Stimulated activated CD4-positive, alpha-beta T cell treated with anti-CD3 and anti-CD28 coated beads, TNF-alpha, amount 100 ng/mL, for 4 hours (primary cell): Measurements from ENCODE around the gene SNX33.
A peak's percentile ranks its signal among the peaks of the same experiment; 100 is the strongest.
"Not testable (repeated sequence)": the region's sequence is repeated elsewhere in the genome, so short reads cannot be mapped to it uniquely, and the experiment has no call there.

Experiments
- DNase-seq, 3 experiments: peaks; one replicate each; pipeline ENCODE4 v3.0.0-alpha.2; 2020; ENCODE audit warnings: low read depth in 3 of 3

SNX33 gene

DNA sequence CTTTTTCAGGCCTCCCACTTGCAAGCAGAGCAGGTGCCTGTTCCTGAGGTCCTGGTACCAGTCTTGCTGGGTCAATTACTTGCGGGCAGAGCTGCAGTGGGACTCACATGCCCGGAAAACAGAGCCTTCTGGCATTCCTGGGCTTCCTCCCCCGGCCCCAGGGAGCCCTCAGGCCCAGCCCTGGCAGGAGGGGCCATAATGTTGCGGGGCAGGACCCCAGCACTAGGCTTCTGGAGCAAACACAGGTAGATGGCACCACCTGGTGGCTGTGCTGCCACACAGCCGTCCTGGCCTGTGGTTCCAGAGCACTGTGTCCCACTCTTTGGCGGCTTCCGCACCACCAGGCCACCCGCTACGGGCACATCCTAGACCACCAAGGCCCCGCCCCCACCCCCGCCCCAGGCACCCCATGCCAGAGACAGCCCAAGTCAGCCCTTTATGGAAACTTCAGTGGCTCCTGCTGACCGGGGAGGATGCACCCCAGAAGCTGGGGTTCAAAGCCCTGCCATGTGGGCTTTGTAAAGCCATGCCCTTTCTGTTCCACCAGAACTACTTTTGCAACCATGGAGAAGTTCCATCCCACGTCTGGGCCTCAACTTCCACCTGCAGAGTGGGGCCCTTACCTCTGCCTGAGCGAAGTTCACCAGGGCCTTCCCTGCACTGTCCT lies 36.1 kb downstream of the SNX33 start:
- DNase-seq, result peak; percentile 40 to 49 (median 43)

- DNase-seq, result no peak
Measured at GRCh38 chr15:75684648-75685047, 36.9 kb downstream of the SNX33 start.

- DNase-seq, result no peak
Measured at GRCh38 chr15:75685195-75685594, 37.5 kb downstream of the SNX33 start.

DNA sequence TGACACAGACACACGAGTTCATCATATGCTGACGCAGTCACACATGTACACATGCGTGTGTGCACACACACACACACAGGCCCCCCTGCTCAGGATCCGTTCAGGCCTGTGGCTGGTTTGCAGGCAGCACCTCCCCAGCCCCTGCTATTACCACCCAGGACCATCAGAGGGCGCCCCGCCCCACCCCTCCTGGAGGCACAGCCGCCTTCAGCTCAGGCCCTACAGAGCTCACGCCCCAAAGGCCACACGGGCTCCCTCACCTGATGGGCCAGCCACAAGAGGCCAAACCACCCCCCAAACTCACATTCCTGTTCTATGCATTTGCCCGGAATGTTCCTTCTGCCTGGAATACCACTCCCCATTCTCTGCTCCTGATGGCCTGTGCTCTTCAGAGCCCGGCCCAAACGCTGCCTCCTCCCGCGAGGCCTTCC lies 38.5 kb downstream of the SNX33 start:
- peak; percentile 53 to 57 (median 54) for DNase-seq

- DNase-seq, result no peak
Measured at GRCh38 chr15:75687486-75688277, 40.0 kb downstream of the SNX33 start.

DNA sequence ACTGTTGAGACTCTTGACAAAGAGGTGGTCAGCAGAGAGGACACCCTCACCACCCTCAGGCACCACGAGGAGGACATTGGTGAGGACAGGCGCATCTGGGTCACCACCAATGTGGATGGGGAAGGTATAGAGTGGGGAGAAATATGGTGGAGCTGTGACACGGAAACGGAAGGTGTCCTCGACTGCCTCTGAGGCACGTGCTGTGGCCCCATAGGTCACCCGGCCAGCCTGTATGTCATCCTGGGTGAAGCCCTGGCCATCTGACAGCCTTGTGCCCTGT lies 40.5 kb downstream of the SNX33 start:
- no peak for DNase-seq

- no peak for DNase-seq
Measured at GRCh38 chr15:75688831-75689230, 41.1 kb downstream of the SNX33 start.

GRCh38 chr15:75689429-75689828 lies 41.7 kb downstream of the SNX33 start:
- DNase-seq, result not testable (repeated sequence)

GRCh38 chr15:75692311-75692710 lies 44.6 kb downstream of the SNX33 start:
- not testable (repeated sequence) for DNase-seq

DNA sequence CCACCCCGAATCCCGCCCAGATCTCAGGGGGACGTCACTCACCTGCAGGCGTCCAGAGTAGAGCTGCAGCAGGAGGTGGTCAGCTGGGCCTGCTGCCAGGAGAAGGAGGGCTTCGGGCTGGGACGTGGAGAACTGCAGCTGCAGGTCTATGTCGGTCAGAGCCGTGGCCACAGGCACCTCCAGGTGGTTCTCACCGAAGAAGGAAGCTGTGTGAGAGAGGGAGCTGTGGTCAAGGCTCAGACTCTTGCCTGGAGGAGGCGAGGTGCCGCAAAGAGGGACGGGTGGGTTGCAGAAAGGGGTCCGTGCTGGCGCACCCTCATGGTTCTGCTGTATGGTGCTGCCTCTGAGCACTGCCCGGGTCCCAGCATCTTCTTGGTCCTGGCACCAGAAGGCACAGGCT lies 45.3 kb downstream of the SNX33 start:
- DNase-seq, result not testable (repeated sequence)

GRCh38 chr15:75693501-75694240 lies 46.0 kb downstream of the SNX33 start:
- DNase-seq, result no peak

DNA sequence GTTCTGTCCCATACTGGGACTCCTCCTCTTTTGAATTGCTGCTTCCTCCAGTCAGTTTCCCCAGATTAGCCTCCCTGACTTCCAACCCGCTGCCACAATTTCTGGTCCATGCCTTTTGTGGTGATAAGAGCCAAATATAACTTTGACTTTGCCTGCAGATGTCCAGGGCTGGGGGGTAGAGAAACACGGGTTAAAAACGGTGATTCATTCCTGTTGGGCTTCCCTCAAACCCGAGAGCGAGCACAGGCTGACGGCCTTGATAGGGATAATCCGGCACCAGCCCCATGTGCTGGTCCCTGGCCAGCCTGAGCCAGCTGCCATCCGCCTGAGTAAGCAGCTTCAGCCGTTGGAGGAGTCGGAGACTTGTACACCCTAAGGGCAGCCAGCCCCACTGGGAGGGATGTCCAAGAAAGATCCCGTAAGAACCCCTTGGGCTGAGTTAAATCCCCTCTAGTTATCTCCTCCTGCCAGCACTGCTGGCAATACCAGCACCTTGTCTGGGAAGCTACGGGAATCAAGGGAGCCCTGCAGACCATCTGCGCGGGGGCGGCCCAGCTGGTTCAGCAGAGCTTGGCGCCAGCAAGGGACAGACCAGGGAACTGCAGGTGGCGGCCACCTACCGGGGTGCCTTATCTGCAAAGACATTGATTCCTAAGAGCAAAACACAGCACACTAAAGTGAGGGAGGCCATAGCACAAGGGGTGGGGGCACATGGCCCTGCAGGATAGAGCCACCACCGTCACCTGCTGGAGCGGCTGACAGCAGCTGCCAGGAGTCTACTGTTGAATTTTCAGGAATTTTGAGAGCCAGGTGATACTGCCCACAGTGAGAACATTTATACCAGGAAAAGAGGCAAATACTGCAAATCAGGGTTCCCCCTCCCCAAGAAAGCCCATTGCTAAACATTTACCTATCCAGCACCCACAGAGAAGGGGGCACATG lies 46.8 kb downstream of the SNX33 start:
- DNase-seq, result no peak

DNA sequence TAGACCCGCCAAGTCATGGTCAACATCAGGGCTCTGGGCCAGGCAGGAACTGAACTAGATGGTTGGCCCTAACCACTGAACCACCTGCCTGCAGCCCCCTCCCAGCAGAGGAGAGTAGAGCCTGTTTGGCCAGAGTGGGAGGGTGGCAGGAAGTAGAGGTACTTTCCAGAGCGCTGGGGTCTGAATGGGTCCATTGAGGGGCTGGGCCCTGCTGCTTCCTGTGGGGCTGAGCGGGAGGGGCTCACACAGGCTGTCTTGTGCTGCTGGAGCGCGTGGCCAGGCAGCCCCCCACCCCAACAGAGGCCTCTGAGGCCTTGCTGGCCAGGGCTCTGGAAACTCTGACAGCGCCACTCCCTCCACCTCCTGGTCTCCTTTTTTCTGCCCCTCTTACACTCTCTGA lies 47.5 kb downstream of the SNX33 start:
- no peak for DNase-seq

GRCh38 chr15:75695634-75696310 lies 48.1 kb downstream of the SNX33 start:
- no peak for DNase-seq

GRCh38 chr15:75696311-75696720 lies 48.6 kb downstream of the SNX33 start:
- no peak for DNase-seq

GRCh38 chr15:75696854-75697259 lies 49.1 kb downstream of the SNX33 start:
- DNase-seq, result no peak

GRCh38 chr15:75697523-75697922 lies 49.8 kb downstream of the SNX33 start:
- no peak for DNase-seq

GRCh38 chr15:75697974-75698747 lies 50.4 kb downstream of the SNX33 start:
- not testable (repeated sequence) for DNase-seq

- not testable (repeated sequence) for DNase-seq
Measured at GRCh38 chr15:75699517-75699916, 51.8 kb downstream of the SNX33 start.
